Stomach (tissue), 9 donors: Measurements from ENCODE around the gene RFXAP. TPM values are rescaled to one million over a fixed set of nuclear protein-coding genes. Genes with fewer than 3 reads are reported as not detected.

ENCODE experiments used
- DNase-seq, 2 donors: peaks; one replicate each; pipeline versions ENCODE4 v3.0.0 to v3.0.0-alpha.2; 2013 to 2019
- H3K27ac ChIP-seq, 5 donors: fragments of 200-600 bp in 4 of 5; sonication (generic) in 4 of 5; one replicate each; pipeline ENCODE4 v1.5.1; 2013 to 2019; ENCODE audit warnings: mild to moderate bottlenecking in 1 of 5, moderate library complexity in 1 of 5
- H3K27me3 ChIP-seq, 3 donors: fragments of 200-600 bp; sonication (generic); one replicate each; pipeline ENCODE4 v1.5.1; 2017 to 2019; ENCODE audit warnings: mixed run types in 1 of 3
- H3K36me3 ChIP-seq, 4 donors: fragments of 200-600 bp; sonication (generic); 1 replicate in 3 of 4; 2 replicates in 1 of 4; pipeline ENCODE4 v1.5.1; 2016 to 2019
- H3K4me1 ChIP-seq, 4 donors: fragments of 200-600 bp; sonication (generic); one replicate each; pipeline ENCODE4 v1.5.1; 2016 to 2019
- H3K4me3 ChIP-seq, 4 donors: fragments of 200-600 bp; sonication (generic) in 3 of 4; one replicate each; pipeline ENCODE4 v1.5.1; 2016 to 2019; ENCODE audit warnings: mild to moderate bottlenecking in 1 of 4
- H3K9me3 ChIP-seq, 4 donors: fragments of 200-600 bp; sonication (generic); one replicate each; pipeline ENCODE4 v1.5.1; 2016 to 2019
- EP300 ChIP-seq: sonication (generic); formaldehyde crosslinking; IDR thresholded peaks from one replicate; pipeline ENCODE4 v1.6.1; 2017; ENCODE audit warnings: antibody characterized with exemption
- POLR2A ChIP-seq, 4 donors: fragments of 450-650 bp; IDR thresholded peaks; one replicate each; pipeline ENCODE4 v1.6.1; 2016; ENCODE audit warnings: antibody characterized with exemption in 4 of 4, control low read depth in 2 of 4, mild to moderate bottlenecking in 1 of 4, moderate library complexity in 1 of 4
- POLR2AphosphoS5 ChIP-seq, 3 donors: sonication (generic); formaldehyde crosslinking; IDR thresholded peaks; one replicate each; pipeline ENCODE4 v1.6.1; 2016; ENCODE audit warnings: antibody characterized with exemption in 3 of 3
- WGBS, 5 donors: extraction: QIAGEN DNeasy Blood & Tissue Kit in 3 of 5; methylation state at CpG; one replicate each; pipeline versions ENCODE4 v1.1.5 to v1.1.7; 2013 to 2018; 5-methylcytosine and 5-hydroxymethylcytosine counted together
- intact Hi-C: fragments of 100-400 bp; cut with DNase I; formaldehyde crosslinking; loops from one replicate; pipeline ENCODE4 v1.15.1; 2023; ENCODE audit warnings: low total_unique reads
- polyA plus RNA-seq, 3 donors: library from polyadenylated mRNA; stranded (reverse); fragments of 200-250 nt; gene quantifications; one replicate each; pipeline ENCODE4 v1.2.3, GENCODE V29; 2013
- total RNA-seq, 5 donors: library from RNA; depleted of rRNA; stranded (reverse); fragments of >200 nt; gene quantifications; one replicate each; pipeline versions ENCODE4 v1.1.0 to v1.2.3, GENCODE V29; 2014 to 2016
- TF ChIP-seq, protein P1 (sequence below), 7 experiments: fragments of 450-650 bp in 4 of 7; fragments of 200-600 bp in 3 of 7; sonication (generic) in 3 of 7; IDR thresholded peaks; one replicate each; pipeline ENCODE4 v1.5.1; 2016 to 2019; ENCODE audit warnings: antibody characterized with exemption in 7 of 7, control low read depth in 2 of 7, mild to moderate bottlenecking in 1 of 7
- donor health status: healthy with polysubstance abuse.
- donor health status: Bipolar disorder and iron deficiency.
- donor health status: healthy.

Gene RFXAP
- total and polyA plus RNA-seq, 8 donors: 1.2 to 12.3 (median 2.1) TPM; not detected in 1

DNA sequence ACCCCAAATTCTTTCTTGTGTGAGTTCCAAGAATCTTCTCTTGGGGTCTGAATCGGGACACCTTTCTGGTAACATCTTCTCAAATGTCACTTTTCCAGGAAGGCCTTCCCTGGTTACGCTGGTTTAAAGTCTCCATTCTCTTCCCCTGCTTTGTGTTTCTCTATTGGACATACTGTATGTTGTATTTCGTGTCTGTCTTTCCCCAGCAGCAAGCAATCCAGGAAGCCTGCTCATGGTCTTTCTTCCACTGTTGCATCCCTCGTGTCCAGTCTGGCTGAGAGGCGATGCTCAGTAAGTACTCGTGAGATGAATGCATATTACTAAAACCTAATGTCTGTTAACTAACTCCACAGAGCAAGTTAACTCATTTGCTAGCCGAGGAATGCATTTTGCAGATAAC, 43.7 kb downstream of the RFXAP start:
- intact Hi-C loops: no loop called here
- Histone ChIP-seq H3K4me1 (no peaks in the 10 kb centered on the region), H3K27me3 (no peaks in the 10 kb centered on the region), H3K36me3 (peaks cover 0 to 32% (median 23%) of the 10 kb centered on the region in 4 donors), H3K4me3 (no peak overlapping the region), H3K9me3 (no peaks in the 10 kb centered on the region), H3K27ac (no peak overlapping the region)
- WGBS, 5 donors: 81 to 88% (median 85%) methylated on average over 7 of the region's 7 CpGs
- no peak for DNase-seq
- TF ChIP-seq, protein P1, sequence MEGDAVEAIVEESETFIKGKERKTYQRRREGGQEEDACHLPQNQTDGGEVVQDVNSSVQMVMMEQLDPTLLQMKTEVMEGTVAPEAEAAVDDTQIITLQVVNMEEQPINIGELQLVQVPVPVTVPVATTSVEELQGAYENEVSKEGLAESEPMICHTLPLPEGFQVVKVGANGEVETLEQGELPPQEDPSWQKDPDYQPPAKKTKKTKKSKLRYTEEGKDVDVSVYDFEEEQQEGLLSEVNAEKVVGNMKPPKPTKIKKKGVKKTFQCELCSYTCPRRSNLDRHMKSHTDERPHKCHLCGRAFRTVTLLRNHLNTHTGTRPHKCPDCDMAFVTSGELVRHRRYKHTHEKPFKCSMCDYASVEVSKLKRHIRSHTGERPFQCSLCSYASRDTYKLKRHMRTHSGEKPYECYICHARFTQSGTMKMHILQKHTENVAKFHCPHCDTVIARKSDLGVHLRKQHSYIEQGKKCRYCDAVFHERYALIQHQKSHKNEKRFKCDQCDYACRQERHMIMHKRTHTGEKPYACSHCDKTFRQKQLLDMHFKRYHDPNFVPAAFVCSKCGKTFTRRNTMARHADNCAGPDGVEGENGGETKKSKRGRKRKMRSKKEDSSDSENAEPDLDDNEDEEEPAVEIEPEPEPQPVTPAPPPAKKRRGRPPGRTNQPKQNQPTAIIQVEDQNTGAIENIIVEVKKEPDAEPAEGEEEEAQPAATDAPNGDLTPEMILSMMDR (IDR thresholded peaks at IDR 0.05): no peak
- TF ChIP-seq POLR2A (IDR thresholded peaks at IDR 0.05) (no peak), POLR2AphosphoS5 (IDR thresholded peaks at IDR 0.05) (no peak), EP300 (no peak)

DNA sequence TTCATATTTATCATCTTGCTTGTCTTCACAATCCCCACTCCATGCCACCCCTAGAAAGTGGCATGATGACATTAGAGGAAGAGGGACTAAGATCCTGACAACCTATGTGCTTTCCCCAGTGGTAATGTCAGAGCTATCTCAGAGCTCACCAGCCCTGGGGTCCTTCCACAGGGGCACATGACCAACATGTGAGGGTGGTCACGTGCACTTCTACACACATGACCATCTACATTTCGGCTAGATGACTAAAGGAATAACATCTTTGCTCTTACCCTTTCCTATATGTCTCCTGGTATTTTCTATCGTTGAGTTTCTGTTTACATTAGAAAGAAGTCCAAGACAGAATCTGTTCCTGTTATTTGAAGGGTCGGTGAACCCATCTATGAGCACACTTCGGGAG, 46.2 kb downstream of the RFXAP start:
- peaks cover 0 to 5% (median 0%) of the 10 kb centered on the region in 4 donors for H3K4me1 ChIP-seq
- intact Hi-C loops: no loop called here
- H3K36me3 ChIP-seq: peaks cover 0 to 39% (median 33%) of the 10 kb centered on the region in 4 donors
- H3K27me3 ChIP-seq: no peaks in the 10 kb centered on the region
- H3K9me3 ChIP-seq: no peaks in the 10 kb centered on the region
- TF ChIP-seq, protein P1 (IDR thresholded peaks at IDR 0.05): no peak
- TF ChIP-seq EP300: no peak
- TF ChIP-seq POLR2A (IDR thresholded peaks at IDR 0.05): no peak
- no peak for TF ChIP-seq POLR2AphosphoS5 (IDR thresholded peaks at IDR 0.05)
- no peak for DNase-seq
- H3K4me3 ChIP-seq: no peak overlapping the region
- WGBS, 5 donors: 85 to 92% (median 89%) methylated on average over 5 of the region's 5 CpGs
- H3K27ac ChIP-seq: no peak overlapping the region

DNA sequence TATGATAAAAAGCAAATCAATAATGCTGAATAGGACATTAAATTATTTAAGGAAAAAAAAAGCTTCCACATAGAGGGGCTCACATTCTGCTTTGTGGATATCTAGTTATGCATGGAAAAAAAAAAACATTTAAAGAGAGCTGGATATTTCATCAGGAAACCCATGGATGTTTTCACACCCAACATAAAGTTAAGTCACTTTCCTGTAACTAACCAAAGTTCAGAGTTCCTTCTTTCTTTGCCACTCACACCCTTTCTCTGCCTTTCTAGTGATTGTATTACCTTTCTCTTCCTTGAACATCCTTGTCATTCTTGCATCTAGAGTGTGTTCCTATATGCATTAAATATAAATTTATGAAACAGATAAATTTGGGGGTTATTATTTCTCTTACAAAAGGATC, 47.2 kb downstream of the RFXAP start:
- Histone ChIP-seq H3K27ac (no peak overlapping the region), H3K9me3 (no peaks in the 10 kb centered on the region), H3K4me1 (peaks cover 0 to 14% (median 0%) of the 10 kb centered on the region in 4 donors), H3K4me3 (no peak overlapping the region), H3K27me3 (no peaks in the 10 kb centered on the region), H3K36me3 (peaks cover 0 to 47% (median 40%) of the 10 kb centered on the region in 4 donors)
- intact Hi-C loops: no loop called here
- TF ChIP-seq POLR2A (IDR thresholded peaks at IDR 0.05) (no peak), EP300 (no peak), POLR2AphosphoS5 (IDR thresholded peaks at IDR 0.05) (no peak)
- TF ChIP-seq, protein P1 (IDR thresholded peaks at IDR 0.05): no peak
- DNase-seq: no peak

DNA sequence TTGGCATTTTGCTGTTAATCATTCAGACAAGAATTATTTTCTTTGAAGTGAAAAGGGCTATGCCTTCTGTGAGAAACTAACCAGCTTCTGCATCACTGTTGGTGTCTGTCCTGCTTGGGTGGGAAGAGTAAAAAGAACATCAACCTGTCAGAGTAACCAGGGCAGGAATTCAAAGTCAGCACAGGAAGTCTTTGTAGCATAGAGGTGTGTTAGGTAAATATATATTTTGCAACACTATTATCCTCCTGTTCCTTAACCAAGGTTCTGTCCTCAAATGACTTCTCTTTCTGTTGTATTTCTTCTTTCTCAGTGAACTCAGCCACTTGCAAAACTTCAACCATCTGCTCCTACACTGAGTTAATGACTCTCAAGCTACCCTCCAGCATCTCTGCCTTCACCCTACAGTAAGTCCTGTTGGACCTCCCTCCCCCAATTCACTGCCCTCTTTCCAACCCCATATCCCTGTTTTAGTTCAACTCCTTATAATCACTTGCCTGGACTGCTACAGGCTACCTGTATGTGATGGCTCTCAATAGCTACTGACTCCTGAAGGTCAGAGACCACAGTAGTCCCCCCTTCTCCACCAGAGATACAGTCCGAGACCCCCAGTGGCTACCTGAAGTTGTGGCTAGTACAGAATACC, 51.1 kb downstream of the RFXAP start:
- Histone ChIP-seq H3K27me3 (no peaks in the 10 kb centered on the region), H3K9me3 (no peaks in the 10 kb centered on the region), H3K4me1 (peaks cover 0 to 22% (median 0%) of the 10 kb centered on the region in 4 donors), H3K36me3 (peaks cover 0 to 48% (median 40%) of the 10 kb centered on the region in 4 donors), H3K27ac (no peak overlapping the region), H3K4me3 (no peak overlapping the region)
- 60 to 80% (median 79%) methylated on average over 1 of the region's 1 CpG for WGBS, 5 donors
- no peak for TF ChIP-seq POLR2AphosphoS5 (IDR thresholded peaks at IDR 0.05)
- no peak for TF ChIP-seq EP300
- TF ChIP-seq POLR2A (IDR thresholded peaks at IDR 0.05): no peak
- TF ChIP-seq, protein P1 (IDR thresholded peaks at IDR 0.05): no peak
- DNase-seq: no peak
- intact Hi-C loops: no loop called here
